WTC11 (cell line): ENCODE results near the gene MTMR3.

Source experiments
- CTCF ChIP-seq: fragments of 200-600 bp; IDR thresholded peaks from 2 replicates; pipeline ENCODE4 v1.8.0; 2022; ENCODE audit warnings: antibody characterized with exemption
- HMGXB4 ChIP-seq: sonication (generic); formaldehyde crosslinking; IDR thresholded peaks from 2 replicates; pipeline ENCODE4 v1.8.1; 2023; ENCODE audit warnings: mild to moderate bottlenecking, moderate library complexity, missing genetic modification reagents
- NR3C1 ChIP-seq: sonication (generic); formaldehyde crosslinking; conservative IDR thresholded peaks from 2 replicates; pipeline ENCODE4 v1.8.1; 2023; ENCODE audit warnings: low read depth, mild to moderate bottlenecking, missing genetic modification reagents
- PREB ChIP-seq: sonication (generic); formaldehyde crosslinking; IDR thresholded peaks from 2 replicates; pipeline ENCODE4 v1.8.1; 2022; ENCODE audit warnings: mild to moderate bottlenecking, missing genetic modification reagents, moderate library complexity, borderline replicate concordance
- ZNF138 ChIP-seq: sonication (generic); formaldehyde crosslinking; conservative IDR thresholded peaks from 2 replicates; pipeline ENCODE4 v1.8.1; 2022; ENCODE audit warnings: mild to moderate bottlenecking, moderate library complexity, missing genetic modification reagents
- ZNF396 ChIP-seq: fragments of 250-450 bp; sonication (Bioruptor Pico); IDR thresholded peaks from 2 replicates; pipeline ENCODE4 v1.8.0; 2021; ENCODE audit warnings: mild to moderate bottlenecking, moderate library complexity, borderline replicate concordance
- TF ChIP-seq, protein P1 (sequence below): sonication (generic); formaldehyde crosslinking; IDR thresholded peaks from 2 replicates; pipeline ENCODE4 v1.8.0; 2022; ENCODE audit warnings: mild to moderate bottlenecking, missing genetic modification reagents
- TF ChIP-seq, protein P2 (sequence below): sonication (generic); formaldehyde crosslinking; IDR thresholded peaks from 2 replicates; pipeline ENCODE4 v1.8.0; 2022; ENCODE audit warnings: mild to moderate bottlenecking, missing genetic modification reagents

GRCh38 chr22:29842740-29843139 lies 40.2 kb upstream of the MTMR3 start:
- TF ChIP-seq, protein P1, sequence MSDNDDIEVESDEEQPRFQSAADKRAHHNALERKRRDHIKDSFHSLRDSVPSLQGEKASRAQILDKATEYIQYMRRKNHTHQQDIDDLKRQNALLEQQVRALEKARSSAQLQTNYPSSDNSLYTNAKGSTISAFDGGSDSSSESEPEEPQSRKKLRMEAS (CRISPR knock-in tag): no peak
- TF ChIP-seq CTCF: no peak
- no peak for TF ChIP-seq PREB (CRISPR knock-in tag)
- TF ChIP-seq, protein P2, sequence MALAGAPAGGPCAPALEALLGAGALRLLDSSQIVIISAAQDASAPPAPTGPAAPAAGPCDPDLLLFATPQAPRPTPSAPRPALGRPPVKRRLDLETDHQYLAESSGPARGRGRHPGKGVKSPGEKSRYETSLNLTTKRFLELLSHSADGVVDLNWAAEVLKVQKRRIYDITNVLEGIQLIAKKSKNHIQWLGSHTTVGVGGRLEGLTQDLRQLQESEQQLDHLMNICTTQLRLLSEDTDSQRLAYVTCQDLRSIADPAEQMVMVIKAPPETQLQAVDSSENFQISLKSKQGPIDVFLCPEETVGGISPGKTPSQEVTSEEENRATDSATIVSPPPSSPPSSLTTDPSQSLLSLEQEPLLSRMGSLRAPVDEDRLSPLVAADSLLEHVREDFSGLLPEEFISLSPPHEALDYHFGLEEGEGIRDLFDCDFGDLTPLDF (CRISPR knock-in tag): no peak
- TF ChIP-seq NR3C1 (CRISPR knock-in tag): no peak
- TF ChIP-seq HMGXB4 (CRISPR knock-in tag): no peak
- TF ChIP-seq ZNF138: no peak
- no peak for TF ChIP-seq ZNF396 (CRISPR knock-in tag)
